Measurements from ENCODE around the gene CDH6.

DNA sequence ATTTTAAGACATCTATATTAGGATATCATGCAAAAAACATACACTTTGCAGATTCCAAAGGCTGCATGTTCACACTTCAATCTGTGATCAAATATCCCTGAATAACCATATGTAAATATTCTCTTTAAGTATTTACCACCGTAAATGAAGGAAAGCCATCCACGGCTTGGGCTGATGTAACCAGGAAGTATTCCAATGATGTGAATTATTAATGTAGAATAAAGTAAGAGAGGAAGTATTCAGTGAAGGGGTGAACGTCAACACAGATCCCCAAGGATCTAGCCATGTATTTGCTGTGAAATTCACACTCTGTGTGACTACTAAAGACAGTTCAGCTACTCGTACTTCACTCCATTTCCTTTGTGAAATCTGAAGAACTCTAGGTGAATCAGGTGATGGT, 75.2 kb downstream of the CDH6 start:
- TF ChIP-seq YY1 (IDR thresholded peaks at IDR 0.05; ENCODE audit: insufficient read depth, insufficient read length) (no peak), ZNF274 (IDR thresholded peaks at IDR 0.05; ENCODE audit: low read depth, low read length) (no peak), SUZ12 (IDR thresholded peaks at IDR 0.05; ENCODE audit: extremely low read depth, insufficient read depth, insufficient read length) (no peak)

Data from NT2/D1 (cell line).